IPS DF 19.7 (cell line): ENCODE data around the gene RALB.
"Not testable (repeated sequence)": the region's sequence is repeated elsewhere in the genome, so short reads cannot be mapped to it uniquely, and the experiment has no call there.

ENCODE experiments used
- DNase-seq: peaks from one replicate; pipeline ENCODE4 v3.0.0-alpha.2; 2013; ENCODE audit warnings: low read depth, low spot score

Gene RALB

DNA sequence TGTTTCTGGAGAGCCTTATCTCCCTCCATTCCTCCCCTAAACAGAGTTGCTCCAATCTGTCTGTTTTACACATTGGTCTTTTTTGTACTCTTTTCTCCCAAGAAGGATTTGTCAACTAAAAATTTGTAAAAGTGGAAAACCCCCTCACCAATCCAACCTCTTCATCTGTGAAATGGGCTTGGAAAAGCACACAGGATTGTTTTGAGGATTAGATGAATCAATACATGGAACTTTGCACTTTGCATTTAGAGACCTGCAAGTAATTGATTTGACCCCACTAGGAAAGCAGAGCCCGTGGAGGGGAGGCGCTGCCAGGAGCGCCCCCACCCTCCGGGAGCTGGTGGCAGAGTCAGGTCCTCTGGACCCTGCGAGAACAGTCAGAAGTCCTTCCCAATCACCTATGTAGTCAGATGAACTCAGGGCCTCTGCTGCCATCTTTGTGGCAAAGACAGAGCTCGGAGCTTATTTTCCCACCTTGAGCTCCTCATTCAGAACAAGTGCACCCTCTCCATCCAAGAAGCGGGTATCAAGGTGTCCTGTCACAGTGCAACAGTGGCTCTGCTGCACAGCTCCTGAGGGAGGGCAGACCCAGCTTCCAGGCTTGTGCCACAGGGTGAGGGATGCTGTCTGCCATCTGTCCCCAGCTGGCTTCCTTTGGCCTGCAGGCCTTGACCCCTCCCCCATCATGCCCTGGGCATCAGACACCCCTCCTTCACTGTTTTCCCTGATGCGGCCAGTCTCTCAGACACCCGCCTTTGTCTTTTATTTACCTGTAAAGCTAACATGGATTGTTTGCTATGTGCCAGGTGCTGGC lies 27.7 kb upstream of the RALB start:
- no peak for DNase-seq

DNA sequence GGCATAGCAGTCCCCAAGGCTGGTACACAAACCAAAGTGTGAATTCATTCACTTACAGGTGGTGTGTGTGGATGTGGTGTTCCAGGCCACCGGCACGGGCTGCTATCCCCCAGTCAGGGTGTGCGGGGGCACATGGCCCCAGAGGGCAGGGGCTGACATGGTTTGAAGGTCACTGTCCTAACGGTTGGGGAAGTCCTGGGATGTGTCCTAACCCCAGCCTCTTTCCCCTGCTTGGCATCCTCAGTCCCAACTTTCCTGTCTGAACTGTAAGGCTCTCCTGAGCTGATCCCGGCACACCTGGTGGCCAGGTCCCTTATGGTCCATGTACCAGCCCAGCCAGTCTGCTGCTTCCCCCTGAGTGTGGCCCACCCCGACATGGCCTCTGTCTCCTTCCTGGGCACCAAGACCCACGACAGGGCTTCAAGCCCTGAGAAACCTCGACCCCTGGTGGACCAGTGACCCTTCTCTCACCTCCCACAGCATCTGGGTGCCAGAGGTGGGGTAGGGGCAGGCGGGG lies 27.0 kb upstream of the RALB start:
- DNase-seq = no peak

DNA sequence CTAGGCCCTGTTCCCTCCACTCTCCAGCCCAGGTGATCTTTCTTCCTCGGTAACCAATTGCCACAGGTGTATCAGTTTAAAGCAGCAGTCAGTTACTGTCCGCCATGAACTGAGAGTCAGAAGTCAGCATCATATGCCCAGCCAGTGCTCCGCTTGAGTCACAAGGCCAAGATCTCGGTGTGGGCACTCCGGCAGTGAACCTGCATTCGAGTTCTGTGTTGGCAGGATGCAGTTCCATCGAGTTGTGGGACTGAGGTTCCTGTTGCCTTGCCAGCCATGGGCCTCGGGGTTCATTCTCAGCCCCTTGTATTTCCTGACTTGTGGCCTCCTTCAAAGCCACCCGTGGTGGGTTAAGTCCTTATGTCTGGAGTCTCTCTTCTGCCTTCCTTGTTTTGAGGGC lies 26.3 kb upstream of the RALB start:
- no peak for DNase-seq

DNA sequence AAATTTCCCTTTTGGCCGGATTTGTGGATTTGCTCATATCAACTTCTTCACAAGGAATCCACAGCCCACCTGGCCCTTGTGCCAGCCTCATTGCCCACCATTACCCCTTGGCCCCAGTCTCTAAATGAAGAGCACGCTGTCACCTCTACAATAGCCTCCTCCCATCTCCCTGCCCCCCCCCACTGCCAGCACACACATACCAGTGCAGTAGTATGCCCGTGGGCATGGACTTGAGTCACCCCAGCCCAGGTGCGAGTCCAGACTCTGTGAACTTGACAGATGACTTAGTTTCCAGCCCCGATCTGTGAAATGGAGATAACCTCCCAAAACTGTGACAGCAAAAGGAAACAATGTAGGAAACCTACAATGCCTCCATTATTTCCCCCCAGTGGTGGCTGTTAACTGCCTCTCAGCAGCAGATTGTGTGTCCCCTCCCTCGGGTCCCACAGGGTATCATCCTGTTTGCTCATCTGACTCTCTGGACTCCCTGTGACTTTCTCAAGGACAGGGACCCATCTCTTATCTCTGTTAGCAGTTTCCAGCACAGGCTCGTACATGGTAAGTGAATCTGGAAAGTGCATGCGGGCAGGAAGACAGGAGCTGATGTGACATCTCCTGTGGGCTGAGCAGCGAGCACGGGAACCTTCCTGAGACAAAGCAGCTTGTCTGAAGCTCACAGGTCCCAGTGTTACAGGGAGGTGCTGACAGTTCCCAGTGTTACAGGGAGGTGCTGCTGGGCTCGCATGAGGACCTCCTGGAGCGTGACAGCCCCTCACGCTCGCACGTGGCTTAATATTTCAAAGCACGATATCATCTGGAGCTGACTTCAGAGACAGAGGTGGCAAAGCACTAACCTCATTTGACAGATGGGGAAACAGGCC lies 25.3 kb upstream of the RALB start:
- no peak for DNase-seq

DNA sequence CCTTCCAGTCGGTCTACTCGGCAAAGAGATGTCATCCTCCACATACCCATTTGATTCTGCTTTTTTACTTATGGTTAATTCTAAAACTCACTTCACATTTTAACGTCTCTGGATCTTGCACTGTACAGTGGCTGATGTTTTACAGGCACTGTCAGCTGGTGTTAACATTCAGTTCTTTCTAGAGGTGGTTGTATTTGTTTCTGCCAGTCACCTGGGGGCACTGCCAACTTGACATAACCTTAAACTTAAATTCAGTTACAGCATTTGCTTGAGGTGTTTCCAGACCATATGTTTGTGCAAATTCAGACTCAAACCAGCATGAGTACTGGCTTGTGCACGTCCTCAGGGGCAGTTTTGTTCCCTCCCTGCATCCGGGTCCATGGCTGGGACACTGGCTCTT lies 24.1 kb upstream of the RALB start:
- DNase-seq = no peak

DNA sequence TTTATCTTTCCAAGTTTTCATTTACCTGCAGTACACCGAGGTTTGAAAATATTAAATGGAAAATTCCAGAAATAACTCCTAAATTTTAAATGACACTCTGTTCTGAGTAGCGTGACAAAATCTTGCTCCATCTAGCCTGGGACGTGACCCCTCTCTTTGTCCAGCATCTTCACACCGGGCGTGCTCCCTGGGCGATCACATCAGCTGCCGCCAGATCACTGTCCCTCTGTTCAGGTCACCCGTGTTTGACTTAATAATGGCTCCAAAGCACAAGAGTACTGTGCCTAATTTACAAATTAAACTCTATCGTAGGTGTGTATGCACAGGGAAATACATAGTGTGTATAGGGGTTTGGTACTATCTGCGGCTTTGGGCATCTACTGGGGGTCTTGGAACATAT lies 23.3 kb upstream of the RALB start:
- DNase-seq = no peak

DNA sequence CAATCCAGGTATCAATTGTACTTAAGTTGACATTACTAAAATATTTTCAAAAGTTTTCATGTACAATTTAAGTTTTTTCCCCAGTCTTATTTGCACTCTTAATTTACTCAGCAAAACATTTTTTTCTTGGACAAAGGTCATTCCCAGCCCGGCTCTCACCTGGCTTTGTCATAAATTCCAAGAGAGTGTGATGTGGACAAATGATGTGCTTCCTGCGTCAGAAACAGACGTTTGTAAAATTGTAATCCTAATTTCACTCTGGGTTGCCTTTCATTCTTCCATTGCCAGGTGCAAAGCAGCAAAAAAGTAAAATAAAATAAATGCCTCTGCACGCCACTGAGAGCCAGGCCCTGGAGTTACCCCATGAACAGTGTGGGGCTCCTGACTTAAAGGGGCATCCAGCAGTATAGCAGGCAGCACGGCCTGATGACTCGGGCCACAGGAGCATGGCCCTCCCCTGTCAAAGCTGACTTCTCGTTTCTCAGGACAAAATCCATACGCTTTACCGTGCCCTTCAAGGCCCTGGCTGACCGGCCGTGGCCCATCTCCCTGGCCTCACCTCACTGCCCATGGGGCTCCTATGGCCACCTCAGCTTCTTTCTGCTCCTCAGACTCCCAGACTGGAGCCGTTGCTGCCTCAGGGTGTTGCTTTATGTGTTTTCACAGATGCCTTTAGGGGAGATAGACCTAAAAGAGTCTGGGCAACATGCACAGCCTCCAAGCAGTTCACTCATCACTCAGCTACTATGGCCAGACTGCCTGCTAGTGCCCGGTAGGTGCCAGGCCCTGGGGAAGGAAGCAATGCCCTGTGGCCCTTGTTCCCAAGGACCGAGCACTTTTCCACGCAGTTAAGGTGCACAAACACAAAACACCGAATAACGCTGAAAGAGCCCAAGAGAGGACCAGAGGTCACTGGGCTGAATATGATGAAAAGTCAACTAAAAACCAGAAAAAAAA lies 21.9 kb upstream of the RALB start:
- no peak for DNase-seq

DNA sequence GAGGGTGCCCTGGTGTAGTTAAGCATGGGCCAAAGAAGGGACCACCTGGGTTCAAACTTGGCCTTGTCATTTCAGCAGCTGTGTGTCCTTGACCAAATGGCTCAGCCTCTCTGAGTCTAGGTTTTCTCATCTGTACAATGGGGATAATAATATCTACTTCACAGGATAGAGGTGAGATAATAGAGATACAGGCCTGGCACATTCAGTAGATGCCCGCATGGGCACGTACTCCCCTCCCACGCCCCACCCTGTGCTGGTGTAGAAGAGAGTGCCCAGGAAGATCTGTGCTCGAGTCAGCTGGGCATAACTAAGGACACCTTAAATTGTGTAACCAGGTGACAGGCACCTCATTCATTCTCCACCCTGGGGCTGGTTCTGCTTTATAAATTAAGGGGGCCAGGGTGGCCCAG lies 21.1 kb upstream of the RALB start:
- no peak for DNase-seq

DNA sequence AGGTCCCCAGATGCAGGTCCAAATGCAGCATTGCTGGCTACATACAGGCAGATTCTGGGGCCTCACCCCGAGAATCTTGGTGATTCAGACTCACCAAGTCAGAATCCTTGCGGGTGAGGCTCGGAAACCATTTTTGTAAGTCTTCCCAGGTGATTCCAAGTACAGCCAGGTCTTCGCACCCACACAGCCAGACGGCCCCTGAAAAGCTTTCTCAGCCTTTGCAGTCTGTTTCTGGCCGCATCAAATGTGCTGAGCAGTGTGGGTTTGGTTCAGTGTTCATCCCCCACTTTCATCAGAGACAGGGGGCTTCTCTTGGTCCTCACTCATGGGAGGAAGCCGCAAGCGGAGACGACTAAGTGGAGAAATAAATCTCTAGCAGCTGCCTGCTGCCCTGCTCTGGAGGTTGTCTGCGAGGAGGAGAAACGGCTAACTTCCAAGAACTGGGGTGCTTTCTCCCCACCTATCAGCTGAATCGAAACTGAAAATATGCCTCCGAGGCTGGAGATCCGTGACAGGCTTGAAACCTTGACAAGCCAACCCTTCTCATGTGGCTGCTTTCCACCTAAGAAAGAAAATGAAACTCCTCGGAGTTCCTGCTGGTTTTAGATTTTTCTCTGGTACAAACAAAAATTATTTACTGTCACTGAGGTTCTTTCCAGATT lies 20.5 kb upstream of the RALB start:
- DNase-seq = no peak

DNA sequence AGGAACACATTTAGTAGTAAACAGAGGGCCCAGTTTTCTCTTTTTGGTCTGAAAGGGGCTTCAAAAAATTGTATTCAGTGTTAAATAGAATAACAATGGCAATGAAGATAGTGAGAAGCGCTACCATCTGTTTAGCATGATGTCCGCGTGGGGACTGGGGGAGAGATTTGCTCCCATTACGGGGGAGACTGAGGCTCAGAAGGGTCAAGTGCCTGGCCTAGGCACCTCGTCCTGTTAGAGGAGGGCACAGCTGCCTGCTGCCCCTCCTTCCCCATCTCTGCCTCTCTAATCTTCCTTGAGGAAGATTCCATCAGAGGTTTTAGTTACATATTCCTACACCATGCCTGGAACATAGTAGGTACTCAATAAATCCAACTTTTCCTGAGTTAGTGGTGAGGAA lies 19.4 kb upstream of the RALB start:
- DNase-seq = no peak

DNA sequence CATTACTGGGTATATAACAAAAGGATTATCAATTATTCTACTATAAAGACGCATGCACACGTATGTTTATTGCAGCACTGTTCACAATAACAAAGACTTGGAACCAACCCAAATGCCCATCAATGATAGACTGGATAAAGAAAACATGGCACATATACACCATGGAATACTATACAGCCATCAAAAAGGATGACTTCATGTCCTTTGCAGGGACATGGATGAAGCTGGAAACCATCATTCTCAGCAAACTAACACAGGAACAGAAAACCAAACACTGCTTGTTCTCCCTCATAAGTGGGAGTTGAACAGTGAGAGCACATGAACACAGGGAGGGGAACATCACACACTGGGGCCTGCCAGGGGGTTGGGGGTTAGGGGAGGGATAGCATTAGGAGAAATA lies 17.5 kb upstream of the RALB start:
- DNase-seq = not testable (repeated sequence)

DNA sequence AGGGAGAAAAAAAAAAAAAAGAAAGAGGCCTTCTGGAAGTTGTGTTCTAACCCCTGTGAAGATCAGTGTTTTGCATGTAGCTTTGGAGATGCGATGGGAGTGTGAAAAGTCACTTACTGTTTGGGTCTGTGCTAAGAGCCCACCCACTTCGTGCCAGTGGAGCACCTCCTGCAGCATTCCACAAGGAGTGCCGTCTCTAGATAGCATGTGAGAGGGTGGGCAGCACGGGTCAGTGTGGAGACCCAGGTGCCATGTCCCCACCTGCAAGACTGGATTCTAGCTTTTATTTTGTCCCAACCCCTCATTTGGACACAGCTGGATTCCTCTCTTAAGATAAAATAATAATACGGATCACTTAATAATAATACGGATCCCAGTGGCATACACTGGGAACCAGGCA lies 17.0 kb upstream of the RALB start:
- no peak for DNase-seq

DNA sequence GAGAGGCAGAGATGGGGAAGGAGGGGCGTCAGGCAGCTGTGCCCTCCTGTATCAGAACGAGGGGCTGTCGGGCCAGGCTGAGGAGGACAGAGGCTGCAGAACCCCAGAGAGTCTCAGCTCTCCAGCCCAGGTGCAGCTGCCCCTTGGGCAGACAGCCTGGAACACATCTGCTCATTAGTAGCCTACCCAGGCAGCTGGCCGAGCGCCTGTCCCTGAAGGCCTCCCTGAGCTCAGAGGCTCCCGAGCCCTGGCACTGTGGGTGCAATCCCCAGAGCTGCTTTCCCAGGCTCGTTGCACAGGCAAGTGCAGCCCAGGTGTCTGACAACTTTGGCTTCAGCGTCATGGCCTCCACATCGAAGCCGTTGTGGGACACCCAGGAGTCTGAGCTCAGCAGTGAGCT lies 16.3 kb upstream of the RALB start:
- no peak for DNase-seq

DNA sequence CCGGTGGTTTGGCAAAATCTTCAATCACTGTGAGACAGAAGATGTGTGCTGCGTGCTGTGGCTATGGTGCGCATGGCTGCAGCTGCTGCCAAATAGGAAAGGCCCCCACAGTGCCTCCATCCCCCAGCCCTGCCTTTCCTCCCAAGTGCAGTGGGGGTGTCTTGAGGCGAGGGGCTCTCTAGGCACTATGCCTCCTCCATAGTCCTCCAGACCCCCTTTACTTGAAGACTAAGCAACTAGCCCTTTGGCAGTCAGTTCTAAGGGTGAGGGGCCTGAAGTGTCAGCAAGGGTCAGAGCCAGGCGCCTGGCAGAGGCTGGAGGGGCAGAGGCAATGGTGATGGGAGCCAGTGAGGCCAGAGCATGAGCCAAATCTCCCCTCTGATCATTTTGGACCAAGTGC lies 15.9 kb upstream of the RALB start:
- DNase-seq = no peak

DNA sequence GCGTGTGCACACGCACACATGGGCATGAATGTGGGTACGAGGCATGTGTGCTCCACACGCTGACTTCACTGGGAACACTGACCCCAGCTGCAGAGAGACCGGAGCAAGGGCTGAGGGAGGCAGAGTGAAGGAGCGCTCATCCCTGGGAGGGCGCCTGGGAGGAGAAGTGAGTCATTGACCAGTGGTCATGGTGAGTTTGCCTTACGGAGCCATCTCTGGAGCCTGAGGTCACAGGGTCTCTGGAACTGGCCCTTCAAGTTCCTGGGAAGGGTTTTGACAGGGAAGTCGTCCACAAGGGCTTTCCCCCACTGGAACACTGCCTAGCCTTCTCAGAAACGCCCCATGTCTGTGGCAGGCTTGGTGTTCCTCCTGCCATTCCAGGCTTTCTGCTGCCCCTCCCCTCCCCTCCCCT lies 15.2 kb upstream of the RALB start:
- no peak for DNase-seq

DNA sequence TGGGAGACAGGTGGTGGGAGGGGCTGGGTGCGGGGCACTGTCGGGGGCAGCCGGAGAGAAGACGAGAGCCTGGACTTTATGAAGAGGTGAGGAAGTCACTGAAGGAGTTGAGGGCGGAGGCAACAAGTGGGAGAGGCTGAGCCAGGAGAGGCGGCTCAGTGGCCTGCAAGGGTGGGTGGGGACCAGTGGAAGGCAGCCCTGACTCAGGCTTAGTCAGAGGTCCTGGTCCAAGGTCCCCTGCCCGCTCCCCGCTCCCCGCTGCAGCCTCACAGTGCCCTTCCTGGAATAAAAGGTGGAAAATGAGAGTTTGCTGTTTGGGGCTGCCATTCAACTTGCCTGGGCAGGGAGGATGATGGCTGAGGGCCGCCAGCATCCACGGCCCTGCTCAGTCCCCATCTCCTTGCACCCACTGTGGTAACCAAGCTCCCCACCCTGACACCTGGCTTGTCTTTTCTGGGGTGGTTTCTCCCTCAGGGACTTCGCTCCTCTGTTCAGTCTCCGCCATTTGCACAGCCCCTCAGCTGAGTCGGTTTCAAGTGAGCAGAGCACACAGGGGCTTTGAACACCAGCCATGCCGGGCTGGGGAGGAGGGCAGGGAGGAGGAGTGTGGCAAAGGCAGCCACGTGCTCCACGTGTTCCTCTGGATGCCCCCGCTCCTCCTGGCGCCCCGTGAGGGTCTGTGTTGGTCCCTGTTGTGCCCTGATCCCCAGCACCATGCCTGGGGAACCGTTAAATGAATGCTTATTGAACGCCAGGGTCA lies 13.7 kb upstream of the RALB start:
- DNase-seq = no peak

DNA sequence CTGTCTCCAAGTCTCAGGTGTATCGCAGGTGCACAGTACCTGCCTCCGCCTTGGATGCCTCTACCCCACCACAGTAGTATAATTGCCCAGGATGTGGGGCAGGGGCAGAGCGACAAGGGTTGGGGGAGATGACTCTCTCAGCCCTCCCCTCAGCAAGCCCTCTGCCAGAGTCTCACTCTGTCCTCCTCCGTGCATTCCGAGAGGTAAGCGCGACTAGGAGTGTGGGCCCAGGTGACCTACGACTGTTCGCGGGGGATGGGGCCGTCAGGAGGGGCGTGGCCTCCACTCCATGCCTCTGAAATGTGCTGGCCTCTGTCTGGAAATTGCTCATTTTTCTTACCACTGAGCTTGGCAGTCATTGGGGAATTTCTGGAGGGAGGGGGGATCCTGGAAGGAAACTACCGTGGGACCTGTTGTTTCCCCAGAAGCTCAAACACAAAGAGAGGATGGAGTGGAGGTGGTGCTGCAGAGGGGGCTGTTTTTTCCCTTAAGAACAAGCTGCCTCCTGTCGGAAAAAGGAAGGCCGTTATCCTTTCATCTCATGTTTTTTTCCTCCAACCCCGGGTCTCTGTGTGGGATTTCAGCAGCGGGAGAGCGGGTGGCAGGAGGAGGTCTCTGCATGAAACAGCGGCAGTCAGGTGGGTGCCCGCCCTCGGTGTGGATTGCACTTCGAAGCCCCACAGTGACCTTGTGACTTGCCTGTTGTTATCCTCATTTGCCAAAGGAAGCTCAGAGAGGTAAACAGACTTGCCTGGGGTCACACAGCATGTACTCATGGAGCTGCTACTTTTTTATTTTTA lies 13.0 kb upstream of the RALB start:
- no peak for DNase-seq

DNA sequence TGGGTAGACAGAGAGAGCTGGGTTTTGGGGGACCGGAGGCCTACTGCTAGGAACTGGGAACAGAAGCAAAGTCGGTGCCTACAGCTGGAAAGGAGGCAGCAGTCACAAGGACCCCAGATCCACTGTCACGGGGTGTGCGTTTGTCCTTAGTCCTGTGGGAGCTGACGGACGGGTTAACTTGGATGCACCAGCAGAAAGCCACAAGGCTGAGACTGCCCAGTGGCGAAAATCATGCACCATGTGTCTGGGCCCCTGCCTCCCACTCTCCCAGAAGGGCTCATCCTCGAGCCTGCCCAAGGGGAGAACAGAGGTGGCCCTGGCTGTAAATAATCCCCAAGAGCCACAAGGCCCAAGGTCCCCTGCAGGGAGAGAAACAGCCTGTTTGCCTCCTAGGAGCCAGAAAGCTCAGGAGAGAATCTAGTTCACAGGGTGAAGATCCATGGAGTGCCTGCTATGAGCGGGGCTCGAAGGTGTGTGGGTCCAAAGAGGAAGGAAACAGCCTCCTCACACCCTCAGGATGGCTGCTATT lies 11.7 kb upstream of the RALB start:
- DNase-seq = no peak

DNA sequence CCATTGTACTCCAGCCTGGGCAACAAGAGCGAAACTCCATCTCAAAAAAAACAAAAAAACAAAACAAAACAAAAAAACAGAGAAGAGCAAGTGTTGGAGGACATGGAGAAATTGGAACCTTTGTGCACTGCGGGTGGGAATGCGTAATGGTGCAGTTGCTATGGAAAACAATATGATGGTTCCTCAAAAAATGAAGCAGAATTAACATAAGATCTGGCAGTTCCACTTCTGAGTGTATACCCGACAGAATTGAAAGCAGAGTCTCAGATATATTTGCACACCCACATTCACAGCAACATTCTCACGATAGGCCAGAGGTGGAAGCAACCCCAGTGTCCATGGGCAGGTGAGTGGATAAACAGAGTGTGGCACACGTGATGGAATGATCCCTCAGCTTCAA lies 11.0 kb upstream of the RALB start:
- no peak for DNase-seq
